K562 (cell line): ENCODE data around the gene RPS23. TPM values are rescaled to one million over a fixed set of nuclear protein-coding genes. Genes with fewer than 3 reads are reported as not detected.

ENCODE experiments used
- BRF2 ChIP-seq: IDR thresholded peaks from 3 replicates; pipeline ENCODE4 v1.6.1; 2011; ENCODE audit warnings: borderline replicate concordance, mild to moderate bottlenecking; ENCODE audit not compliant: insufficient read length, insufficient read depth
- CBX8 ChIP-seq: fragments of 200-600 bp; sonication (generic); IDR thresholded peaks from 2 replicates; pipeline ENCODE4 v1.6.1; 2012; ENCODE audit warnings: borderline replicate concordance, mixed run types, low read depth, mild to moderate bottlenecking, moderate library complexity, mixed read lengths, low read length, control low read depth, inconsistent platforms; ENCODE audit not compliant: poor library complexity, severe bottlenecking; ENCODE audit errors: extremely low read depth
- ETV5 ChIP-seq: sonication (generic); formaldehyde crosslinking; IDR thresholded peaks from 2 replicates; pipeline ENCODE4 v1.4.0; 2020; ENCODE audit warnings: low read depth, mild to moderate bottlenecking, missing genetic modification reagents
- EWSR1 ChIP-seq: fragments of 450-650 bp; IDR thresholded peaks from 2 replicates; pipeline ENCODE4 v1.6.1; 2018; ENCODE audit warnings: borderline replicate concordance, mild to moderate bottlenecking, low read depth, moderate library complexity; ENCODE audit not compliant: partially characterized antibody
- HDAC8 ChIP-seq: fragments of 450-650 bp; IDR thresholded peaks from 2 replicates; pipeline ENCODE4 v1.6.1; 2016; ENCODE audit warnings: mild to moderate bottlenecking, missing genetic modification characterization, moderate library complexity, missing compliant biosample characterization
- KDM5B ChIP-seq: fragments of 200-600 bp; sonication (generic); IDR thresholded peaks from 2 replicates; pipeline ENCODE4 v1.6.1; 2012; ENCODE audit warnings: low read depth, mild to moderate bottlenecking, moderate library complexity, low read length, control low read depth, inconsistent platforms; ENCODE audit not compliant: insufficient replicate concordance
- MAFG ChIP-seq: fragments of 450-650 bp; conservative IDR thresholded peaks from 2 replicates; pipeline ENCODE4 v1.6.1; 2016; ENCODE audit warnings: missing genetic modification characterization, missing compliant biosample characterization
- NRF1 ChIP-seq, 2 experiments: fragments of 450-650 bp; IDR thresholded peaks in 1 of 2; conservative IDR thresholded peaks in 1 of 2; 2 replicates each; pipeline ENCODE4 v1.6.1; 2014; ENCODE audit warnings: mild to moderate bottlenecking in 2 of 2
- PHF8 ChIP-seq: fragments of 200-600 bp; sonication (generic); IDR thresholded peaks from 2 replicates; pipeline ENCODE4 v1.6.1; 2012; ENCODE audit warnings: mixed run types, mild to moderate bottlenecking, inconsistent platforms, low read length, moderate library complexity, borderline replicate concordance
- SIX5 ChIP-seq, 2 experiments: IDR thresholded peaks; 2 replicates each; pipeline ENCODE4 v1.6.1; 2011; ENCODE audit warnings: low read length in 2 of 2, borderline replicate concordance in 1 of 2, low read depth in 1 of 2, mild to moderate bottlenecking in 1 of 2, moderate library complexity in 1 of 2; ENCODE audit not compliant: insufficient read depth in 1 of 2
- TCF15 ChIP-seq: fragments of 250-450 bp; sonication (Bioruptor Pico); IDR thresholded peaks from 2 replicates; pipeline ENCODE4 v1.8.0; 2022; ENCODE audit warnings: moderate library complexity, mild to moderate bottlenecking, inconsistent platforms
- TEAD2 ChIP-seq: fragments of 450-650 bp; IDR thresholded peaks from 2 replicates; pipeline ENCODE4 v1.6.1; 2016; ENCODE audit warnings: missing genetic modification characterization, control low read depth, missing compliant biosample characterization
- ZBTB40 ChIP-seq, 2 experiments: fragments of 450-650 bp in 1 of 2; sonication (generic) in 1 of 2; formaldehyde crosslinking in 1 of 2; IDR thresholded peaks; 2 replicates each; pipeline versions ENCODE4 v1.7.1 to v1.9.0; 2016 to 2022; ENCODE audit warnings: inconsistent platforms in 1 of 2, mild to moderate bottlenecking in 1 of 2, missing genetic modification reagents in 1 of 2
- ZNF175 ChIP-seq: fragments of 200-800 bp; sonication (Bioruptor generic); IDR thresholded peaks from 2 replicates; pipeline ENCODE4 v1.6.1; 2016; ENCODE audit warnings: low read depth, mild to moderate bottlenecking, missing genetic modification characterization, missing compliant biosample characterization
- ZNF184 ChIP-seq: sonication (generic); formaldehyde crosslinking; IDR thresholded peaks from 2 replicates; pipeline ENCODE4 v1.5.0; 2020; ENCODE audit warnings: missing genetic modification reagents
- ZNF239 ChIP-seq: fragments of 250-450 bp; sonication (Bioruptor Pico); IDR thresholded peaks from 2 replicates; pipeline ENCODE4 v1.4.0; 2020; ENCODE audit warnings: mild to moderate bottlenecking
- ZNF311 ChIP-seq: fragments of 250-450 bp; sonication (Bioruptor Pico); IDR thresholded peaks from 2 replicates; pipeline ENCODE4 v1.4.0; 2020; ENCODE audit warnings: mild to moderate bottlenecking, moderate library complexity
- polyA plus RNA-seq, 8 experiments: library from polyadenylated mRNA; depleted of rRNA in 4 of 8; stranded (reverse) in 5 of 8; unstranded in 3 of 8; fragments of >200 nt; fragmentation: Nextera tagmentation in 2 of 8; fragmentation: Illumina TruSeq in 1 of 8; extraction: Ambion mirVana in 2 of 8; extraction: Trizol in 1 of 8; gene quantifications; 2 replicates each; pipeline versions ENCODE4 v1.2.1 to v1.2.3, GENCODE V29; 2011 to 2014; ENCODE audit warnings: inconsistent platforms in 1 of 8, missing spikeins in 1 of 8
- total RNA-seq, 7 experiments: library from RNA; depleted of rRNA in 6 of 7; stranded (reverse); fragments of >200 nt in 6 of 7; fragmentation: Illumina TruSeq in 2 of 7; extraction: Trizol in 2 of 7; gene quantifications; 2 replicates each; pipeline versions ENCODE4 v1.2.1 to v1.2.3, GENCODE V29; 2011 to 2021; ENCODE audit warnings: low replicate concordance in 1 of 7

Gene RPS23
- total and polyA plus RNA-seq, 9 of the 15 experiments (the other 6 are each of a cell fraction or from before 2014, with no cell fraction given): 3,252 to 10,689 (median 6,302) TPM

GRCh38 chr5:82277613-82277986 lies 554 bp downstream of the RPS23 start (continued):
- 0 out of 2 replicates have a peak, but pooled peaks have one; percentile 4 for TF ChIP-seq ZBTB40 (IDR thresholded peaks at IDR 0.05)
- TF ChIP-seq ZBTB40 (CRISPR knock-in tag; IDR thresholded peaks at IDR 0.05): no peak
- TF ChIP-seq NRF1 (conservative IDR thresholded peaks at IDR 0.05 in 1 of 2, IDR thresholded peaks at IDR 0.05 in 1 of 2): no peak
- TF ChIP-seq ETV5: no peak
- no peak for TF ChIP-seq BRF2
- no peak for TF ChIP-seq CBX8
- no peak for TF ChIP-seq KDM5B
- no peak for TF ChIP-seq ZNF184 (CRISPR knock-in tag)
- peak; percentile 5 for TF ChIP-seq EWSR1
- TF ChIP-seq HDAC8: no peak
- no peak for TF ChIP-seq ZNF311 (CRISPR knock-in tag)
- no peak for TF ChIP-seq SIX5 (IDR thresholded peaks at IDR 0.05; ENCODE audit: borderline replicate concordance in 1 of 2, insufficient read depth in 1 of 2, low read depth in 1 of 2, low read length in 2 of 2)
- no peak for TF ChIP-seq PHF8
- no peak for TF ChIP-seq ZNF239
- TF ChIP-seq ZNF175 (CRISPR knock-in tag): 0 out of 2 replicates have a peak, but pooled peaks have one; percentile 9
- no peak for TF ChIP-seq TEAD2 (tag)
- TF ChIP-seq TCF15 (CRISPR knock-in tag): no peak
- TF ChIP-seq MAFG (tag): no peak
